Stomach (tissue), 9 donors: ENCODE results near the gene POC1B. TPM values are rescaled to one million over a fixed set of nuclear protein-coding genes. Genes with fewer than 3 reads are reported as not detected.

Experiments
- DNase-seq, 2 donors: peaks; one replicate each; pipeline versions ENCODE4 v3.0.0 to v3.0.0-alpha.2; 2013 to 2019
- H3K27ac ChIP-seq, 5 donors: fragments of 200-600 bp in 4 of 5; sonication (generic) in 4 of 5; one replicate each; pipeline ENCODE4 v1.5.1; 2013 to 2019; ENCODE audit warnings: mild to moderate bottlenecking in 1 of 5, moderate library complexity in 1 of 5
- H3K27me3 ChIP-seq, 3 donors: fragments of 200-600 bp; sonication (generic); one replicate each; pipeline ENCODE4 v1.5.1; 2017 to 2019; ENCODE audit warnings: mixed run types in 1 of 3
- H3K36me3 ChIP-seq, 4 donors: fragments of 200-600 bp; sonication (generic); 1 replicate in 3 of 4; 2 replicates in 1 of 4; pipeline ENCODE4 v1.5.1; 2016 to 2019
- H3K4me1 ChIP-seq, 4 donors: fragments of 200-600 bp; sonication (generic); one replicate each; pipeline ENCODE4 v1.5.1; 2016 to 2019
- H3K4me3 ChIP-seq, 4 donors: fragments of 200-600 bp; sonication (generic) in 3 of 4; one replicate each; pipeline ENCODE4 v1.5.1; 2016 to 2019; ENCODE audit warnings: mild to moderate bottlenecking in 1 of 4
- H3K9me3 ChIP-seq, 4 donors: fragments of 200-600 bp; sonication (generic); one replicate each; pipeline ENCODE4 v1.5.1; 2016 to 2019
- CTCF ChIP-seq, 7 experiments: fragments of 450-650 bp in 4 of 7; fragments of 200-600 bp in 3 of 7; sonication (generic) in 3 of 7; IDR thresholded peaks; one replicate each; pipeline ENCODE4 v1.5.1; 2016 to 2019; ENCODE audit warnings: antibody characterized with exemption in 7 of 7, control low read depth in 2 of 7, mild to moderate bottlenecking in 1 of 7
- EP300 ChIP-seq: sonication (generic); formaldehyde crosslinking; IDR thresholded peaks from one replicate; pipeline ENCODE4 v1.6.1; 2017; ENCODE audit warnings: antibody characterized with exemption
- POLR2A ChIP-seq, 4 donors: fragments of 450-650 bp; IDR thresholded peaks; one replicate each; pipeline ENCODE4 v1.6.1; 2016; ENCODE audit warnings: antibody characterized with exemption in 4 of 4, control low read depth in 2 of 4, mild to moderate bottlenecking in 1 of 4, moderate library complexity in 1 of 4
- POLR2AphosphoS5 ChIP-seq, 3 donors: sonication (generic); formaldehyde crosslinking; IDR thresholded peaks; one replicate each; pipeline ENCODE4 v1.6.1; 2016; ENCODE audit warnings: antibody characterized with exemption in 3 of 3
- WGBS, 5 donors: extraction: QIAGEN DNeasy Blood & Tissue Kit in 3 of 5; methylation state at CpG; one replicate each; pipeline versions ENCODE4 v1.1.5 to v1.1.7; 2013 to 2018; 5-methylcytosine and 5-hydroxymethylcytosine counted together
- intact Hi-C: fragments of 100-400 bp; cut with DNase I; formaldehyde crosslinking; loops from one replicate; pipeline ENCODE4 v1.15.1; 2023; ENCODE audit warnings: low total_unique reads
- polyA plus RNA-seq, 3 donors: library from polyadenylated mRNA; stranded (reverse); fragments of 200-250 nt; gene quantifications; one replicate each; pipeline ENCODE4 v1.2.3, GENCODE V29; 2013
- total RNA-seq, 5 donors: library from RNA; depleted of rRNA; stranded (reverse); fragments of >200 nt; gene quantifications; one replicate each; pipeline versions ENCODE4 v1.1.0 to v1.2.3, GENCODE V29; 2014 to 2016
- donor health status: healthy with polysubstance abuse.
- donor health status: Bipolar disorder and iron deficiency.
- donor health status: healthy.

Gene POC1B
- total and polyA plus RNA-seq, 8 donors, result 1.7 to 68.3 (median 18.3) TPM

- no peaks in the 10 kb centered on the region for H3K27me3 ChIP-seq
- H3K4me1 ChIP-seq, result peaks cover 0 to 5% (median 2%) of the 10 kb centered on the region in 4 donors
- DNase-seq, result no peak
- intact Hi-C loops, result no loop called here
- no peak overlapping the region for H3K27ac ChIP-seq
- H3K4me3 ChIP-seq, result no peak overlapping the region
- H3K36me3 ChIP-seq, result peaks cover 0 to 70% (median 46%) of the 10 kb centered on the region in 4 donors
- no peak for TF ChIP-seq CTCF (IDR thresholded peaks at IDR 0.05)
- TF ChIP-seq POLR2A (IDR thresholded peaks at IDR 0.05), result no peak
- TF ChIP-seq POLR2AphosphoS5 (IDR thresholded peaks at IDR 0.05), result no peak
- TF ChIP-seq EP300, result no peak
- WGBS, 5 donors, result 89 to 98% (median 93%) methylated on average over 2 of the region's 2 CpGs
- no peaks in the 10 kb centered on the region for H3K9me3 ChIP-seq
These were observed 39.6 kb downstream of the POC1B start for GRCh38 chr12:89486264-89486663.

- no peak for TF ChIP-seq POLR2AphosphoS5 (IDR thresholded peaks at IDR 0.05)
- no peak for TF ChIP-seq CTCF (IDR thresholded peaks at IDR 0.05)
- no peak for TF ChIP-seq POLR2A (IDR thresholded peaks at IDR 0.05)
- no peak for TF ChIP-seq EP300
- intact Hi-C loops, result no loop called here
- WGBS, 5 donors, result 57 to 80% (median 67%) methylated on average over 1 of the region's 1 CpG
These were observed 41.4 kb downstream of the POC1B start for GRCh38 chr12:89484470-89484869.

GRCh38 chr12:89481213-89481914 is 44.5 kb downstream of the POC1B start:
- intact Hi-C loops, result no loop called here
- no peak for DNase-seq
- Histone ChIP-seq H3K4me1 (peaks cover 0 to 12% (median 3%) of the 10 kb centered on the region in 4 donors), H3K4me3 (no peak overlapping the region), H3K36me3 (peaks cover 0 to 22% (median 7%) of the 10 kb centered on the region in 4 donors), H3K27me3 (no peaks in the 10 kb centered on the region), H3K27ac (no peak overlapping the region), H3K9me3 (no peaks in the 10 kb centered on the region)
- TF ChIP-seq EP300, result no peak
- 65 to 78% (median 70%) methylated on average over 2 of the region's 2 CpGs for WGBS, 5 donors

More at GRCh38 chr12:89484470-89484869, 41.4 kb downstream of the POC1B start:
- Histone ChIP-seq H3K4me3 (no peak overlapping the region), H3K9me3 (no peaks in the 10 kb centered on the region), H3K36me3 (peaks cover 0 to 53% (median 29%) of the 10 kb centered on the region in 4 donors), H3K27ac (no peak overlapping the region), H3K4me1 (peaks cover 0 to 7% (median 3%) of the 10 kb centered on the region in 4 donors), H3K27me3 (no peaks in the 10 kb centered on the region)
- no peak for DNase-seq

- Histone ChIP-seq H3K27ac (no peak overlapping the region), H3K36me3 (peaks cover 0 to 8% (median 2%) of the 10 kb centered on the region in 4 donors), H3K4me3 (no peak overlapping the region), H3K4me1 (peaks cover 0 to 12% (median 3%) of the 10 kb centered on the region in 4 donors), H3K9me3 (no peaks in the 10 kb centered on the region), H3K27me3 (no peaks in the 10 kb centered on the region)
- intact Hi-C loops, result no loop called here
- DNase-seq, result no peak
- 40 to 84% (median 43%) methylated on average over 3 of the region's 3 CpGs for WGBS, 5 donors
- TF ChIP-seq POLR2A (IDR thresholded peaks at IDR 0.05) (no peak), EP300 (no peak), CTCF (IDR thresholded peaks at IDR 0.05) (no peak), POLR2AphosphoS5 (IDR thresholded peaks at IDR 0.05) (no peak)
These were observed 45.9 kb downstream of the POC1B start for GRCh38 chr12:89479982-89480381.
